CD14-positive monocyte (primary cell): ENCODE measurements around the gene USP53. TPM values are rescaled to one million over a fixed set of nuclear protein-coding genes. Genes with fewer than 3 reads are reported as not detected.

Experiments used
- DNase-seq, 3 donors: peaks; one replicate each; pipeline ENCODE4 v3.0.0-alpha.2; 2011 to 2022
- H2AFZ ChIP-seq: 2 replicates; pipeline ENCODE4 v1.6.0; 2012; ENCODE audit warnings: mild to moderate bottlenecking, low read depth, low read length, inconsistent platforms; ENCODE audit not compliant: insufficient read depth, poor library complexity, severe bottlenecking
- H3K27ac ChIP-seq, 2 donors: 1 replicate in 1 of 2; 2 replicates in 1 of 2; pipeline ENCODE4 v1.5.1; 2012 to 2013; ENCODE audit warnings: low read length in 2 of 2, control low read depth in 1 of 2, inconsistent platforms in 1 of 2, low read depth in 1 of 2, mild to moderate bottlenecking in 1 of 2
- H3K27me3 ChIP-seq, 2 donors: one replicate each; pipeline versions ENCODE4 v1.6.0 to v1.6.1; 2011 to 2013; ENCODE audit warnings: low read length in 2 of 2; ENCODE audit not compliant: control insufficient read depth in 2 of 2, insufficient read depth in 2 of 2
- H3K36me3 ChIP-seq, 2 donors: replicated peaks in 1 of 2; 1 replicate in 1 of 2; 2 replicates in 1 of 2; pipeline versions ENCODE4 v1.5.1 to v1.6.1; 2012 to 2013; ENCODE audit warnings: low read length in 2 of 2, control low read depth in 1 of 2, inconsistent platforms in 1 of 2, mild to moderate bottlenecking in 1 of 2; ENCODE audit not compliant: insufficient read depth in 2 of 2, control insufficient read depth in 1 of 2
- H3K4me1 ChIP-seq, 2 donors: 1 replicate in 1 of 2; 2 replicates in 1 of 2; pipeline versions ENCODE4 v1.5.1 to v1.6.1; 2012 to 2013; ENCODE audit warnings: low read length in 2 of 2, control low read depth in 1 of 2, inconsistent platforms in 1 of 2, mild to moderate bottlenecking in 1 of 2, moderate library complexity in 1 of 2; ENCODE audit not compliant: insufficient read depth in 2 of 2, control insufficient read depth in 1 of 2
- H3K4me2 ChIP-seq: replicated peaks from 2 replicates; pipeline ENCODE3; 2012; ENCODE audit warnings: low read length, moderate library complexity, mild to moderate bottlenecking; ENCODE audit not compliant: poor library complexity, severe bottlenecking; ENCODE audit errors: extremely low read depth
- H3K4me3 ChIP-seq, 3 experiments: fragments of 200-600 bp in 1 of 3; sonication (generic) in 1 of 3; replicated peaks in 1 of 3; 1 replicate in 2 of 3; 2 replicates in 1 of 3; pipeline ENCODE4 v1.5.1; 2011 to 2013; ENCODE audit warnings: low read length in 3 of 3, mild to moderate bottlenecking in 3 of 3, control low read depth in 2 of 3, low read depth in 2 of 3, inconsistent platforms in 1 of 3, moderate library complexity in 1 of 3
- H3K79me2 ChIP-seq: 2 replicates; pipeline ENCODE4 v1.6.0; 2012; ENCODE audit warnings: mild to moderate bottlenecking, control low read depth, inconsistent platforms, low read length, moderate library complexity; ENCODE audit not compliant: insufficient read depth
- H3K9ac ChIP-seq: 2 replicates; pipeline ENCODE4 v1.6.0; 2017; ENCODE audit warnings: low read length, mild to moderate bottlenecking; ENCODE audit not compliant: insufficient read depth, poor library complexity, severe bottlenecking
- H3K9me3 ChIP-seq, 2 donors: replicated peaks in 1 of 2; 1 replicate in 1 of 2; 2 replicates in 1 of 2; pipeline versions ENCODE4 v1.5.1 to v1.6.1; 2012 to 2013; ENCODE audit warnings: low read length in 2 of 2, control low read depth in 1 of 2; ENCODE audit not compliant: control insufficient read depth in 1 of 2, insufficient read depth in 1 of 2
- H4K20me1 ChIP-seq: 2 replicates; pipeline ENCODE4 v1.6.0; 2012; ENCODE audit warnings: mild to moderate bottlenecking, low read length, control low read depth, moderate library complexity; ENCODE audit not compliant: insufficient read depth
- H3K27ac Mint-ChIP-seq, 7 donors: one replicate each; pipeline ENCODE4 v1.8.0; 2020; ENCODE audit warnings: mild to moderate bottlenecking in 7 of 7, mixed read lengths in 7 of 7, moderate library complexity in 6 of 7, inconsistent platforms in 2 of 7
- H3K27me3 Mint-ChIP-seq, 3 donors: one replicate each; pipeline ENCODE4 v1.8.0; 2021 to 2022; ENCODE audit warnings: low read depth in 3 of 3, mild to moderate bottlenecking in 3 of 3, mixed read lengths in 3 of 3, moderate library complexity in 3 of 3, inconsistent platforms in 1 of 3
- H3K36me3 Mint-ChIP-seq, 2 donors: one replicate each; pipeline ENCODE4 v1.8.0; 2020; ENCODE audit warnings: mixed read lengths in 2 of 2, inconsistent platforms in 1 of 2, mild to moderate bottlenecking in 1 of 2
- H3K4me1 Mint-ChIP-seq: one replicate; pipeline ENCODE4 v1.8.0; 2020; ENCODE audit warnings: mild to moderate bottlenecking, mixed read lengths
- H3K4me3 Mint-ChIP-seq, 2 donors: one replicate each; pipeline ENCODE4 v1.8.0; 2020; ENCODE audit warnings: mild to moderate bottlenecking in 2 of 2, mixed read lengths in 2 of 2, moderate library complexity in 1 of 2
- H3K9me3 Mint-ChIP-seq, 7 donors: one replicate each; pipeline ENCODE4 v1.8.0; 2020 to 2022; ENCODE audit warnings: mixed read lengths in 7 of 7, mild to moderate bottlenecking in 6 of 7, moderate library complexity in 6 of 7, inconsistent platforms in 2 of 7
- WGBS: methylation state at CpG from one replicate; pipeline ENCODE4 v1.1.5; 2013; ENCODE audit warnings: missing lambda C conversion rate; ENCODE audit not compliant: insufficient coverage; 5-methylcytosine and 5-hydroxymethylcytosine counted together
- intact Hi-C, 2 donors: fragments of 100-400 bp; cut with micrococcal nuclease; formaldehyde crosslinking; loops; one replicate each; pipeline versions ENCODE4 v1.15.0 to v1.15.1; 2023
- polyA plus RNA-seq, 3 donors: library from polyadenylated mRNA; depleted of rRNA in 1 of 3; unstranded in 2 of 3; stranded (reverse) in 1 of 3; fragments of 300-500 nt in 2 of 3; fragments of >200 nt in 1 of 3; fragmentation: Illumina TruSeq in 2 of 3; gene quantifications; 1 replicate in 2 of 3; 2 replicates in 1 of 3; pipeline ENCODE4 v1.2.3, GENCODE V29; 2012 to 2021
- TF ChIP-seq, protein P1 (sequence below): fragments of 200-600 bp; IDR thresholded peaks from one replicate; pipeline ENCODE4 v1.8.0; 2022; ENCODE audit warnings: antibody characterized with exemption, mild to moderate bottlenecking

Gene USP53
- polyA plus RNA-seq, 3 donors: 0.11 to 0.44 (median 0.22) TPM

DNA sequence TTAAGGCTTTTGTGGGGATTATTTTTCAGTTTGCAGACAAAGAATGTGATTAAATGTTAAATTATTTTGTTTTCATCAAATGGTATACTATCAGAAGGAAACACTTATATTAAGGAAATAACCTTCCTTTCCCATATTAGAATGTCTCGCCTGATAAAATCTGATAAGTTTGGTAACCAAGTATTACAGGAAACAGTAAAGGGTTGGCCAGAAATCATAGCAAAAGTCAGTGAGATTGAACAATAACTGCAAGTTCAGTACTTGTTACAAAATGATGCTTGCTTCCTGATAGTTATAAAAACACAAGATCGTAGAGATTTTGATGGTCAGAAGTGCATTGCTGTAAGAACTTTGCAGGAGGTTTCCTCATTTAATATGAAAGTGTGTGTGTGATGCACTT lies 68.9 kb downstream of the USP53 start:
- Mint-ChIP-seq H3K4me1 (peaks cover 12% of the 10 kb centered on the region), H3K36me3 (no peaks in the 10 kb centered on the region), H3K4me3 (no peak overlapping the region), H3K27ac (no peak overlapping the region), H3K27me3 (peaks cover 0 to 1% (median 1%) of the 10 kb centered on the region in 3 donors), H3K9me3 (peaks cover 0 to 2% (median 0%) of the 10 kb centered on the region in 7 donors)
- TF ChIP-seq, protein P1, sequence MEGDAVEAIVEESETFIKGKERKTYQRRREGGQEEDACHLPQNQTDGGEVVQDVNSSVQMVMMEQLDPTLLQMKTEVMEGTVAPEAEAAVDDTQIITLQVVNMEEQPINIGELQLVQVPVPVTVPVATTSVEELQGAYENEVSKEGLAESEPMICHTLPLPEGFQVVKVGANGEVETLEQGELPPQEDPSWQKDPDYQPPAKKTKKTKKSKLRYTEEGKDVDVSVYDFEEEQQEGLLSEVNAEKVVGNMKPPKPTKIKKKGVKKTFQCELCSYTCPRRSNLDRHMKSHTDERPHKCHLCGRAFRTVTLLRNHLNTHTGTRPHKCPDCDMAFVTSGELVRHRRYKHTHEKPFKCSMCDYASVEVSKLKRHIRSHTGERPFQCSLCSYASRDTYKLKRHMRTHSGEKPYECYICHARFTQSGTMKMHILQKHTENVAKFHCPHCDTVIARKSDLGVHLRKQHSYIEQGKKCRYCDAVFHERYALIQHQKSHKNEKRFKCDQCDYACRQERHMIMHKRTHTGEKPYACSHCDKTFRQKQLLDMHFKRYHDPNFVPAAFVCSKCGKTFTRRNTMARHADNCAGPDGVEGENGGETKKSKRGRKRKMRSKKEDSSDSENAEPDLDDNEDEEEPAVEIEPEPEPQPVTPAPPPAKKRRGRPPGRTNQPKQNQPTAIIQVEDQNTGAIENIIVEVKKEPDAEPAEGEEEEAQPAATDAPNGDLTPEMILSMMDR: no peak
- Histone ChIP-seq H3K9me3 (no peaks in the 10 kb centered on the region), H3K36me3 (no peaks in the 10 kb centered on the region), H4K20me1 (no peaks in the 10 kb centered on the region), H3K27me3 (no peaks in the 10 kb centered on the region), H3K4me3 (no peak overlapping the region), H3K79me2 (no peaks in the 10 kb centered on the region), H3K9ac (no peak overlapping the region), H3K4me1 (no peaks in the 10 kb centered on the region), H3K27ac (no peak overlapping the region), H2AFZ (no peak overlapping the region), H3K4me2 (no peak overlapping the region)
- no CpG with 5 or more reads among the region's 2 CpGs for WGBS
- intact Hi-C loops: no loop called here
- DNase-seq: no peak

DNA sequence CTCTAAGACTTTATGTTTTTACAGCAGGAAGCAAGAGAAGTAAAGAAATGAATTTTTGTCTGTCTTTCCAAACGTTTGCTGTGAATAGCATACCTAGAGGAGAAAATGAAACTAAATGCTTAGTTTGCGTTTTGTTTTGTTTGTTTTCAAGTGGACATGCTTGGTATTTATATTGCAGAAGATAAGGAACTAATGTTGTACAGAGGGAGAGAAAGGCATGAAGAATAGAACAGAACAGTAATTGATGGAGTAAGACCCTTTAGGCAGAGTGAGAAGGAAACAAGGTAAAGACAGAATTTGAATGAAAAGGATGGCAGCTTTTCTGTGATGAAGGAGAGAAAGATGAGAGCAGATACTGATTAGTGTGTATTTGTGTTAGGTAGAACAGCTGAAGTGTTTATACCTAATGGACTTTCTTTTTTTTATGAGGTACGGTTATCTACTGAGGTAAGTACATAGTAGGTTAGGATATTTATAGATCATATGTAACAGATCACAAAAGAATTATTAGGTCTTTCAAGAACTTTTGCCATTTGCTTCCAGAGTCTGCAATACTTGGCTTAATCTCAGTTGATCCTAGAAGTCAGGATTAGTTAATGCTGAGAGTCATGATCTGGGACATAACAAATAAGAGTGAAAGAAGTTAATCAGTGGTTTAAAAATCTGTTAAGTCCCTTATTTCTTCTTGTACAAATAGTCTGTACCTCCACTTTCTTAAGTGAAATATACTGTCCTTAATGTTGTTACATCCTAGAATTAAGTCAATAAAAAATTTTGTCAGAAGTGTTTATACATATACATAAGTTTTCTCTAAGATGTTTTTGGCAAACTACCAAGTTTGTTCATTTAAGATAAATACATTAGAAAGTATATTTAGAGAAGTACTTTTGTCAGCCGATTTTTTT lies 72.6 kb downstream of the USP53 start:
- Histone ChIP-seq H3K27me3 (no peaks in the 10 kb centered on the region), H3K4me3 (no peak overlapping the region), H3K4me2 (peak overlapping the region; percentile 12), H3K79me2 (no peaks in the 10 kb centered on the region), H3K4me1 (no peaks in the 10 kb centered on the region), H3K27ac (no peak overlapping the region), H4K20me1 (no peaks in the 10 kb centered on the region), H3K9me3 (no peaks in the 10 kb centered on the region), H2AFZ (peak overlapping the region; percentile 39), H3K9ac (no peak overlapping the region), H3K36me3 (no peaks in the 10 kb centered on the region)
- H3K36me3 Mint-ChIP-seq: no peaks in the 10 kb centered on the region
- H3K9me3 Mint-ChIP-seq: no peaks in the 10 kb centered on the region
- peaks cover 0 to 1% (median 1%) of the 10 kb centered on the region in 3 donors for H3K27me3 Mint-ChIP-seq
- H3K4me1 Mint-ChIP-seq: peaks cover 12% of the 10 kb centered on the region
- intact Hi-C loops: loop anchor here (5.0 kb wide), 2 partner anchors 243 to 303 kb away; no protein-coding TSS in a partner anchor
- DNase-seq: no peak
- peak overlapping the region in 1 of 7 donors; percentile 1 for H3K27ac Mint-ChIP-seq
- TF ChIP-seq, protein P1: no peak
- WGBS: 11% methylated on average over 2 of the region's 4 CpGs
- H3K4me3 Mint-ChIP-seq: peak overlapping the region; percentile 2 to 14
